K562 (cell line): ENCODE results near the gene PSMA4. TPM values are rescaled to one million over a fixed set of nuclear protein-coding genes. Genes with fewer than 3 reads are reported as not detected.

ENCODE experiments used
- ATAC-seq: fragments of 200-7000 bp; cut with Tn5 transposase; 3 replicates; pipeline ENCODE4 v1.9.1; 2020; ENCODE audit warnings: moderate library complexity
- BruUV-seq: library from RNA; stranded (reverse); fragments of 400-500 nt; replicated peaks from 2 replicates; lab custom pipeline; 2021; lab: Mats Ljungman, UMichigan
- CTCF ChIA-PET: fragments of 300-600 bp; formaldehyde crosslinking; extraction: SDS; loops from one replicate; lab custom pipeline; 2021; ENCODE audit warnings: low intra/inter-chr PET ratio; lab: Yijun Ruan, JAX
- POLR2A ChIA-PET: fragments of 300-600, 350-650 bp; sonication (Branson Sonifier 250); formaldehyde crosslinking; extraction: SDS; loops from one replicate; lab custom pipeline; 2021; ENCODE audit warnings: antibody characterized with exemption, inconsistent platforms; lab: Yijun Ruan, JAX
- DNase-seq, 4 experiments: peaks; one replicate each; pipeline versions ENCODE4 v3.0.0 to v3.0.0-alpha.2; 2011 to 2018; ENCODE audit warnings: low spot score in 3 of 4, mixed read lengths in 3 of 4; ENCODE audit errors: extremely low read depth in 1 of 4
- FAIRE-seq: peaks from 2 replicates; lab custom pipeline; 2011; peaks lifted over from hg19 to GRCh38; lab: Jason Lieb, UNC
- H2AFZ ChIP-seq: 2 replicates; pipeline ENCODE4 v1.6.0; 2011; ENCODE audit warnings: low read depth, low read length, control low read depth, inconsistent platforms
- H3K27ac ChIP-seq: fragments of 200-600 bp; 3 replicates; pipeline ENCODE4 v1.8.0; 2011; ENCODE audit warnings: low read depth, mild to moderate bottlenecking, control low read depth, inconsistent platforms, low read length, moderate library complexity, mixed read lengths; ENCODE audit errors: extremely low read depth
- H3K27me3 ChIP-seq, 2 experiments: fragments of 300-600 bp in 1 of 2; 2 replicates in 1 of 2; 3 replicates in 1 of 2; pipeline versions ENCODE4 v1.6.0 to v1.8.0; 2011; ENCODE audit warnings: inconsistent platforms in 2 of 2, low read length in 2 of 2, mild to moderate bottlenecking in 1 of 2, mixed read lengths in 1 of 2, moderate library complexity in 1 of 2; ENCODE audit not compliant: control insufficient read depth in 2 of 2, insufficient read depth in 2 of 2
- H3K36me3 ChIP-seq: fragments of 300-600 bp; 3 replicates; pipeline ENCODE4 v1.8.0; 2011; ENCODE audit warnings: mild to moderate bottlenecking, low read length, inconsistent platforms; ENCODE audit not compliant: control insufficient read depth, insufficient read depth
- H3K4me1 ChIP-seq, 2 experiments: fragments of 200-600 bp in 1 of 2; replicated peaks in 1 of 2; 2 replicates in 1 of 2; 3 replicates in 1 of 2; pipeline versions ENCODE4 v1.5.1 to v1.8.0; 2011; ENCODE audit warnings: inconsistent platforms in 2 of 2, low read length in 2 of 2, mild to moderate bottlenecking in 1 of 2, mixed read lengths in 1 of 2, moderate library complexity in 1 of 2; ENCODE audit not compliant: control insufficient read depth in 2 of 2, insufficient read depth in 2 of 2
- H3K4me2 ChIP-seq: 2 replicates; pipeline ENCODE4 v1.6.1; 2011; ENCODE audit warnings: low read length, control low read depth, inconsistent platforms, mixed read lengths; ENCODE audit not compliant: insufficient read depth
- H3K4me3 ChIP-seq: fragments of 200-600 bp; sonication (generic), shearing (Covaris generic); 2 replicates; pipeline ENCODE4 v1.5.1; 2016; ENCODE audit warnings: control low read depth, inconsistent platforms
- H3K79me2 ChIP-seq: fragments of 200-600 bp; 3 replicates; pipeline ENCODE4 v1.8.0; 2011; ENCODE audit warnings: low read length, inconsistent platforms; ENCODE audit not compliant: control insufficient read depth, insufficient read depth
- H3K9ac ChIP-seq, 2 experiments: 2 replicates each; pipeline versions ENCODE4 v1.6.0 to v1.6.1; 2011; ENCODE audit warnings: low read depth in 2 of 2, low read length in 2 of 2, control low read depth in 1 of 2, inconsistent platforms in 1 of 2, mild to moderate bottlenecking in 1 of 2, mixed read lengths in 1 of 2; ENCODE audit not compliant: insufficient read depth in 1 of 2
- H3K9me1 ChIP-seq: one replicate; pipeline ENCODE4 v1.6.0; 2011; ENCODE audit warnings: inconsistent platforms, mild to moderate bottlenecking, low read length, moderate library complexity; ENCODE audit not compliant: control insufficient read depth, insufficient read depth
- H3K9me3 ChIP-seq: replicated peaks from 2 replicates; pipeline ENCODE4 v1.5.1; 2011; ENCODE audit warnings: low read depth, low read length, inconsistent platforms; ENCODE audit not compliant: control insufficient read depth, insufficient read depth
- H4K20me1 ChIP-seq: replicated peaks from 2 replicates; pipeline ENCODE4 v1.6.1; 2011; ENCODE audit warnings: low read length, inconsistent platforms, mixed read lengths; ENCODE audit not compliant: control insufficient read depth, insufficient read depth
- EP400 ChIP-seq: fragments of 450-650 bp; IDR thresholded peaks from 2 replicates; pipeline ENCODE4 v1.6.1; 2017; ENCODE audit warnings: antibody characterized with exemption, mild to moderate bottlenecking, moderate library complexity
- EWSR1 ChIP-seq: fragments of 450-650 bp; IDR thresholded peaks from 2 replicates; pipeline ENCODE4 v1.6.1; 2018; ENCODE audit warnings: borderline replicate concordance, mild to moderate bottlenecking, low read depth, moderate library complexity; ENCODE audit not compliant: partially characterized antibody
- ILF3 ChIP-seq: fragments of 450-650 bp; IDR thresholded peaks from 2 replicates; pipeline ENCODE4 v1.6.1; 2018; ENCODE audit warnings: antibody characterized with exemption, mild to moderate bottlenecking, moderate library complexity, borderline replicate concordance
- KLF1 ChIP-seq: fragments of 450-650 bp; IDR thresholded peaks from 2 replicates; pipeline ENCODE4 v1.6.1; 2016; ENCODE audit warnings: missing genetic modification characterization, missing compliant biosample characterization
- MCM5 ChIP-seq: fragments of 450-650 bp; IDR thresholded peaks from 2 replicates; pipeline ENCODE4 v1.6.1; 2016; ENCODE audit warnings: low read depth
- RCOR1 ChIP-seq, 2 experiments: IDR thresholded peaks; 2 replicates each; pipeline ENCODE4 v1.6.1; 2012; ENCODE audit warnings: low read depth in 2 of 2, low read length in 2 of 2, borderline replicate concordance in 1 of 2, improper control_type of control experiment in 1 of 2
- SIN3A ChIP-seq, 2 experiments: fragments of 150-350 bp in 1 of 2; IDR thresholded peaks; 2 replicates each; pipeline ENCODE4 v1.6.1; 2011 to 2016; ENCODE audit warnings: borderline replicate concordance in 2 of 2, low read depth in 2 of 2, low read length in 2 of 2, mild to moderate bottlenecking in 2 of 2, moderate library complexity in 2 of 2; ENCODE audit not compliant: control insufficient read depth in 1 of 2
- SNRNP70 ChIP-seq: fragments of 200-400 bp; formaldehyde crosslinking; optimal IDR thresholded peaks from 2 replicates; pipeline ENCODE3; 2017; ENCODE audit warnings: low read depth, low read length
- ZBED1 ChIP-seq: IDR thresholded peaks from 2 replicates; pipeline ENCODE4 v1.6.1; 2014
- ZBTB1 ChIP-seq: sonication (generic); formaldehyde crosslinking; IDR thresholded peaks from 2 replicates; pipeline ENCODE4 v1.8.1; 2023; ENCODE audit warnings: missing genetic modification reagents, low read depth, mild to moderate bottlenecking, borderline replicate concordance
- ZNF253 ChIP-seq: fragments of 250-450 bp; sonication (Bioruptor Pico); conservative IDR thresholded peaks from 2 replicates; pipeline ENCODE4 v1.6.1; 2021; ENCODE audit warnings: mild to moderate bottlenecking
- WGBS: fragments of 100-300 bp; shearing (Covaris generic); methylation state at CpG from one replicate; pipeline ENCODE4 v1.1.6; 2016; ENCODE audit warnings: low coverage, mixed read lengths; ENCODE audit not compliant: insufficient coverage; ENCODE audit errors: missing lambda C conversion rate; 5-methylcytosine and 5-hydroxymethylcytosine counted together
- in situ Hi-C: fragments of 300-500 bp; cut with MboI; formaldehyde crosslinking; loops from 4 replicates; pipeline ENCODE4 v1.15.0; 2018; ENCODE audit warnings: inconsistent platforms, mixed read lengths
- intact Hi-C: fragments of 100-400 bp; cut with micrococcal nuclease; formaldehyde crosslinking; loops from 2 replicates; pipeline ENCODE4 v1.14.2; 2022
- polyA plus RNA-seq, 8 experiments: library from polyadenylated mRNA; depleted of rRNA in 4 of 8; stranded (reverse) in 5 of 8; unstranded in 3 of 8; fragments of >200 nt; fragmentation: Nextera tagmentation in 2 of 8; fragmentation: Illumina TruSeq in 1 of 8; extraction: Ambion mirVana in 2 of 8; extraction: Trizol in 1 of 8; gene quantifications; 2 replicates each; pipeline versions ENCODE4 v1.2.1 to v1.2.3, GENCODE V29; 2011 to 2014; ENCODE audit warnings: inconsistent platforms in 1 of 8, missing spikeins in 1 of 8
- total RNA-seq, 7 experiments: library from RNA; depleted of rRNA in 6 of 7; stranded (reverse); fragments of >200 nt in 6 of 7; fragmentation: Illumina TruSeq in 2 of 7; extraction: Trizol in 2 of 7; gene quantifications; 2 replicates each; pipeline versions ENCODE4 v1.2.1 to v1.2.3, GENCODE V29; 2011 to 2021; ENCODE audit warnings: low replicate concordance in 1 of 7
- TF ChIP-seq, protein P1 (sequence below), 2 experiments: fragments of 450-650 bp in 1 of 2; sonication (generic) in 1 of 2; formaldehyde crosslinking in 1 of 2; IDR thresholded peaks in 1 of 2; conservative IDR thresholded peaks in 1 of 2; 2 replicates each; pipeline versions ENCODE4 v1.6.1 to v1.8.1; 2016 to 2023; ENCODE audit warnings: mild to moderate bottlenecking in 2 of 2, moderate library complexity in 2 of 2, inconsistent platforms in 1 of 2, missing genetic modification reagents in 1 of 2

The PSMA4 gene
- total and polyA plus RNA-seq, 9 of the 15 experiments (the other 6 are each of a cell fraction or from before 2014, with no cell fraction given), result 304 to 1,857 (median 666) TPM

DNA sequence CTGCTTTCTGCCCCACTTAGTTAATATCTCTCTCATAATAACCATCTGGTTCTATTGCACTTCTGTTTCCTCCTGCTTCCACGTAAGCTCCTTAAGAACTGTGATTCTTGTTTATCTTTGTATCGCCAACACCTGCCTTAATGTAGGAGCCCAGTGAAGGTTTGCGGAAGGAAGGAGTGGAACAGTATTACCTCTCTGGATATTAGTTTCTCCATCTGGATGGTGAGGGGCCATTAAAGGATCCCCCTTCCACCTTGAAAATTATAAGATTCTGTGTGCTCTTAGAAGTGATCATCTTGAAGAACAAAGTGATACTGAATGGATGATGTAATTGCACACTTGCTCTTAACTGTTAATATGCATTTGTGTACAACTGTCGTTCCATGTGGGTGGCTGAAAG lies 27.3 kb downstream of the PSMA4 start:
- no peak for ATAC-seq
- CTCF ChIA-PET, result no interaction called here
- WGBS, result 56% methylated on average over 4 of the region's 4 CpGs

More for the DNA sequence above, 27.3 kb downstream of the PSMA4 start:
- H3K9me1 ChIP-seq, result no peaks in the 10 kb centered on the region
- in situ Hi-C loops, result no loop called here
- intact Hi-C loops, result no loop called here
- no peak overlapping the region for H3K4me3 ChIP-seq
- H3K9me3 ChIP-seq, result no peaks in the 10 kb centered on the region
- peaks cover 4% of the 10 kb centered on the region; the same call in 2 of the 3 replicates for H3K79me2 ChIP-seq
- POLR2A ChIA-PET, result interaction anchor here (3.1 to 5.4 kb wide), 2 partner anchors 9 to 18 kb away, joined by 17 to 62 read pairs; no protein-coding TSS in a partner anchor
- H2AFZ ChIP-seq, result peak overlapping the region; percentile 17; the same call in 1 of the 2 replicates
- H4K20me1 ChIP-seq, result no peaks in the 10 kb centered on the region; the same call in 1 of the 2 replicates
- H3K27ac ChIP-seq, result no peak overlapping the region
- H3K36me3 ChIP-seq, result no peaks in the 10 kb centered on the region
- TF ChIP-seq, protein P1, sequence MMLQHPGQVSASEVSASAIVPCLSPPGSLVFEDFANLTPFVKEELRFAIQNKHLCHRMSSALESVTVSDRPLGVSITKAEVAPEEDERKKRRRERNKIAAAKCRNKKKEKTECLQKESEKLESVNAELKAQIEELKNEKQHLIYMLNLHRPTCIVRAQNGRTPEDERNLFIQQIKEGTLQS (IDR thresholded peaks at IDR 0.05), result 0 out of 2 replicates have a peak, but pooled peaks have one; percentile 49
- TF ChIP-seq, protein P1 (CRISPR knock-in tag; conservative IDR thresholded peaks at IDR 0.05), result no peak
- TF ChIP-seq ZBED1 (no peak), EP400 (0 out of 2 replicates have a peak, but pooled peaks have one; percentile 22), ZNF253 (CRISPR knock-in tag) (no peak), KLF1 (tag) (no peak), ZBTB1 (CRISPR knock-in tag) (no peak), EWSR1 (no peak), RCOR1 (IDR thresholded peaks at IDR 0.05; ENCODE audit: borderline replicate concordance in 1 of 2, low read depth in 2 of 2, low read length in 2 of 2) (no peak), SNRNP70 (no peak), ILF3 (no peak), MCM5 (no peak), SIN3A (IDR thresholded peaks at IDR 0.05; ENCODE audit: borderline replicate concordance in 2 of 2, control insufficient read depth in 1 of 2, low read depth in 2 of 2, low read length in 2 of 2) (no peak)
- no TSS peak for BruUV-seq
- no peak overlapping the region for H3K9ac ChIP-seq
- H3K27me3 ChIP-seq, result no peaks in the 10 kb centered on the region
- FAIRE-seq (no peak), DNase-seq (no peak)
- H3K4me2 ChIP-seq, result no peak overlapping the region
- H3K4me1 ChIP-seq, result peaks cover 8 to 22% of the 10 kb centered on the region in 2 experiments; a peak in 4 of 5 replicates
